HG03469 (cell line): ENCODE data around the gene NKD1.
"Not testable (repeated sequence)": the region's sequence is repeated elsewhere in the genome, so short reads cannot be mapped to it uniquely, and the experiment has no call there.

Experiments
- ATAC-seq: cut with Tn5 transposase; IDR thresholded peaks from one replicate; pipeline ENCODE4 v1.9.1; 2021; ENCODE audit warnings: mild to moderate bottlenecking, moderate library complexity, moderate number of reproducible peaks; ENCODE audit not compliant: unreplicated experiment

Gene NKD1, protein sequence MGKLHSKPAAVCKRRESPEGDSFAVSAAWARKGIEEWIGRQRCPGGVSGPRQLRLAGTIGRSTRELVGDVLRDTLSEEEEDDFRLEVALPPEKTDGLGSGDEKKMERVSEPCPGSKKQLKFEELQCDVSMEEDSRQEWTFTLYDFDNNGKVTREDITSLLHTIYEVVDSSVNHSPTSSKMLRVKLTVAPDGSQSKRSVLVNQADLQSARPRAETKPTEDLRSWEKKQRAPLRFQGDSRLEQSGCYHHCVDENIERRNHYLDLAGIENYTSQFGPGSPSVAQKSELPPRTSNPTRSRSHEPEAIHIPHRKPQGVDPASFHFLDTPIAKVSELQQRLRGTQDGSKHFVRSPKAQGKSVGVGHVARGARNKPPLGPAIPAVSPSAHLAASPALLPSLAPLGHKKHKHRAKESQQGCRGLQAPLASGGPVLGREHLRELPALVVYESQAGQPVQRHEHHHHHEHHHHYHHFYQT

DNA sequence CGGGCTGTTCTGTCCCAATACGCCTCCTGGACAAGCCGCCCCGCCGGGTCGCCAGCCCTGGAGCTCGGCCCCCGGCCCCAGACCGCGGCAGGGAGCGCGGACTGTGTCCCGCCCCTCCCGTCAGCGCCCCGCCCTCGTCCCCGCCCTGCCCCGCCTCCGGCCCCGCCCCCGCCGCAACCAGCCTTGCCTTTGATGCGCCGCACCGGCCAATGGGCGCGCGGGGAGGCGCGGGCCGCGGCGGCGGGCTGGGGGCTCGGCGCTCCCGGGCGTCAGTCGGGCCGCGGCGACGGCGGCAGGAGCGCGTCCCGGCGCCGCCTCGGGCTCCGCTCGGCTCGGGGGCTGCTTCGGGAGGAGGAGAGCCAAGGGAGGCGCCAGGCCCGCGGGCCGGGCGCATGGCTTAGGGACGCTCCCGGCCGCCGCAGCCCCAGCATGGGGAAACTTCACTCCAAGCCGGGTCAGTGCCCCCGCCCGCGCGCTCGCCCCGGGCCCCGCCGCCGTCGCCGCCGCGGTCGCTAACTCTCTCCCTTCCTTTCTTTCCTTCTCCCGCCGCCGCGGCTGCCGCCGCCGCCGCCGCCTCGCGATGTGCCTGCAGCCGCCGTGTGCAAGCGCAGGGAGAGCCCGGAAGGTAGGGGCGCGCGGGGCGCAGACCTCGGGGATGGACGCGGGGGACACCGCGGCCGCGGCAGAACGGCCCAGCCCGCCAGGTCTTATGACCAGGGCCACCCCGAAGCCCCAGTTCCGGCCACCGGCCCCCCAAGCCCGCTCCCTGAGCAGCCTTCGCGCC lies at the start of gene NKD1:
Gene NKD1 (plus strand): TSS at position 272 of the 784 bp plus-strand sequence. CDS start 158 bp downstream, at position 430.
- peak; percentile 39 for ATAC-seq

DNA sequence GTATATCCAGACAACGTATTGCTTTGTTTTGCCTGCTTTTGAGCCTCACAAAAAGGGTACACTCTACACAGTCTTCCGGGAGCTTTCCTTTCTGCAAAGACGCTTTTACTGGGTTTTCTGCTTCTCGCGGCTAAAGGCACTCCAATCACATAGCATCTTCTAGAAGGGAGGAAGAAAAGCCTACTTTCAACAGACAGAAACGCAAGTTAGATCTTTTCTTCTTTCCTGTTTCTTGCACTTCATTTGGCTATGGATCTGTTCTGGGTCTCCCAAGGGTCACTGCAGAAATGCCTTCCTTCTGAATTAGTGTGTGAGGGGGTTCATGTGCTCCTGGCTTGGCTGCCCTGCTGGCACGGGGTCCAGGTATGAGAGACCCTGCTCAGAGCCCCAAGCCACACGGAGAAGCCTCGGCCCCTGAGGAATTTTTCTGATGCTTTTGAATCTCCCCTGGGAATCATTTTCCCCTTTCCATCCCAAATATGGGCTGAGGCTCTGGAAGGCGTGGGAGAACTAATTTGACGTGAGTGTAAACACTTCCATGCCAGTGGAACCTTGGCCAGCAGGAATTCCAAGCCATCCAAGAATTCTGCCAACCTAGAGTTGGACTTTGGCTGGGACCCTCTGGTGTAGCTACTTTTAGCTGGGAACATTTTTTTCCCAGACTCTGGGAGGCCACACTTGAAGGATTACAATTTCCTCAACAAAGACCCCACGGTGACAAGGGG lies 49.6 kb upstream of the NKD1 start:
- ATAC-seq: no peak

- ATAC-seq: no peak
These were observed 48.9 kb upstream of the NKD1 start for GRCh38 chr16:50499254-50499653.

- no peak for ATAC-seq
These were observed 47.9 kb upstream of the NKD1 start for GRCh38 chr16:50500171-50500874.

DNA sequence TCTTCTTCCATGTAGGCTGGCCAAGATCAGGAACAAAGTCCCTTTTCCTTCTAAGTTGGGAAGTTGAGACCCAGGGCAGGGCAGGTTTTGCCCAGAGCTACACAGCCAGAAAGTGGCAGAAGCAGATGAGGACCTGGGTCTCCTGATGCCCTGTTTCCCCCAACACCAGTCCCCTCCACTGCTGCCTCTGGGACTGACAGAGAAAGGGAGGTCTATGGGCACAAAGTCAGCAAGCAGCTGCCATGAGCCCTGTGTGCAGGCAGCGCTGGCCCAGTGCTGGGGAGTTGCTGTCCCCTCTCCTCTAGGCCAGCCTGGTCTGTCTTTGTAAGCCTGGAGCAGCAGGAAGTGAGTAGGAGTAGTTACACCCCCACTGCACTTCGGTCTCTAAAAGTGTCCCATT lies 46.9 kb upstream of the NKD1 start:
- no peak for ATAC-seq

- no peak for ATAC-seq
These were observed 46.1 kb upstream of the NKD1 start for GRCh38 chr16:50501986-50502615.

GRCh38 chr16:50502616-50503011 lies 45.6 kb upstream of the NKD1 start:
- ATAC-seq: no peak

GRCh38 chr16:50503868-50504531 lies 44.2 kb upstream of the NKD1 start:
- ATAC-seq: not testable (repeated sequence)

- no peak for ATAC-seq
These were observed 43.1 kb upstream of the NKD1 start for GRCh38 chr16:50505115-50505514.

DNA sequence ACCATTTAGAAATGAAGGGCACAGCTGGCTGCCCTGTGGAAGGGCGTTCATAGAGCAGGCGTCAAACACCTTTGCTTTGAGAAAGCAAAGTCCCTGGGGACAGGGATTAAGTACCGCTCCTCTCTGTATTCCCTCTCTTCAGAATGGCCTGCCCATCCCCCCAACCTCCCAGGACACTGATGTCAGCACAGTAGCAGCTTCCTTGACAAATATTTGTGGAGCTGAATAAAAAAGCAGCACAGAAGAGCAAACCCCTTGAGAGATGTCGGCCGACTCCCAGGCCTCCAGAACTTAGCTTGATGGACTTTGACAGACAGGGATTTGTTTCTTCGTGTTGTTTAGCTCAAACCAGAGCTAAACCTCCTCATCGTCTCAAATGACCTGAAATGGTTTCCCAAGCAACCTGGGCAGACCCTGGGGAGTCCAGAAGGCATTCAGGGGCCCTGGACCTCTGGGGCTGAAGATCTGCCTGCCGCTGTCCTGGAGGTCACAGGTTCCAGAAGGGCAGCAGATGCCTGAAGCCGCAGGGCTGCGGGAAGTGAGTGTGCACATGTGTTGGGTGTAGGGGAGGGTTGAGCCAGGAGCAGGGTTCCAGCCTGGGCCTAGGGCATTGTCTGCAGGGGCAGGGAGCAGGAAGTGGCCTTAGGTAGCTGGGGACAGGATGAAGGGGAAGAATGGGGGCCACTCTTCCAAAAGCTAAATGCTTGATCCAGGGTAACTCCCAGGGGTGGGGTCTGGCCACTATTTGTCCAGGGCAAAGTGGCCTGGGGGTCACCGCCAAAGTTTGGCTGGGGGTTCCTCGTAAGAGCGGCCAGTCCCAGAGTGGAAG lies 42.3 kb upstream of the NKD1 start:
- no peak for ATAC-seq

- no peak for ATAC-seq
These were observed 41.7 kb upstream of the NKD1 start for GRCh38 chr16:50506543-50506937.

DNA sequence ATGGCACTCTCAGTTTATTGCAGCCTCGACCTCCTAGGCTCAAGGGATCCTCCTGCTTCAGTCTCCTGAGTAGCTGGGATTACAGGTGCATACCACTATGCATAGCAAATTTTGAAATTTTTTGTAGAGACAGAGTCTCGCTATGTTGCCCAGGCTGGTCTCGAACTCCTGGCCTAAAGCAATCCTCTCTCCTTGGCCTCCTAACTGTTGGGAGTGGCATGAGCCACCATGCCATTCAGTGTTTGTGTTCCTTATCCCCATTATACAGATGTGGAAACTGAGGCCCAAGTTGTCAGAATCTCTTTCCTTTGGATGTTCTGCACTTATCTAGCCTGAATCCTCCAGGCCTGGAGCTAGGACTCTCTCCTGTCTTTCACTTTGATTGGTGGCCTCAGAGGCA lies 40.8 kb upstream of the NKD1 start:
- no peak for ATAC-seq

DNA sequence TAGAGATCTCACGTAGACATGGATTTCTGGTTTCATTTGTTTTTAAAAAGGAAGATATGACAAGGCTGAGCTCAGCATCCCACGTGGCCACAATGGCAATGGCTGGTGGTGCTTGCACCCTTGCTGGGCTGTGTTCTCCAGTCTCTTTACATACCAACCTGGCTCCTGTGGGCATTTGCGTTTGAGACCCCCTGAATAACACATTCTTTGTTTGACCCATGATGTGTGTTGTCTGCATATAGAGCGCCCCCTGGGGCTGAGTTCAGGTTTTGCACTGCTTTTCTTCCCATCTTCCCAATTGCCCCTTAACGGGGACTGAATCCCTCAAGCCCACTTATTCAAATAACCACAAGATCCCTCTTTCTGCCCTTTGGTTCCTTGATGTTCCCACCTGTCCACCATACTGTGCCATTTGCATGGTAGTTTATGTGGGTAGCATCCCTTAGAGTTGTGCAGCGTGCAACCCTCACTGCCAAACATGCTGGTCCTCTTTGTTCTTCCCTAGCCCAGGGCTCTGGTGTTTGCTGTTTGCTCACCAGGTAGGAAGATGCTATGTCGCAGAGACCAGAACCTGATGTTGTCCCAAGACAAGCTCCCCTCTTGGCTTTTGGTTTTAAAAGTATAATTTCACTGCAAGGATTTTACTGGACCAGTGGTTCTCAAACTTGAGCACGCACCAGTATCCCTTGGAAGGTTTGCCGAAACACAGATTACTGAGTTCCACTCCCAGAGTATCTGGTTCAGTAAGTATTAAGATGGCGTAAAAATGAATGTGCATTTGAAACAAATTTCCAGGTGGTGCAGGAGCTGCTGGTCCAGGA lies 38.5 kb upstream of the NKD1 start:
- ATAC-seq: no peak

DNA sequence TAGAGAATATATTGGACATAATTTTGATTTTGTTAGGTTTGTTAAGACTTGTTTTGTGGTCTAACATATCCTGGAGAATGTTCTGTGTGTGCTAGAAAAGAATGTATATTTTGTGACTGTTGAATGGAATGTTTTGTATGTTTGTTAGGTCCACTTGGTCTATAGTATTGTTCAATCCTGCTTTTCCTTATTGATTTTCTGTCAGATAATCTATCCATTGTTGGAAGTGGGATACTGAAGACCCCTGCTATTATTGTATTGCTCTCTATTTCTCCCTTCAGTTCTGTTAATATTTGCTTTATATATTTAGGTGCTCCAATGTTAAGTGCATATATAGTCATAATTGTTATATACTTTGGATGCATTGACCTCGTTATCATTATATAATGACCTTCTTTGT lies 33.0 kb upstream of the NKD1 start:
- no peak for ATAC-seq

- no peak for ATAC-seq
These were observed 31.8 kb upstream of the NKD1 start for GRCh38 chr16:50516401-50516800.

DNA sequence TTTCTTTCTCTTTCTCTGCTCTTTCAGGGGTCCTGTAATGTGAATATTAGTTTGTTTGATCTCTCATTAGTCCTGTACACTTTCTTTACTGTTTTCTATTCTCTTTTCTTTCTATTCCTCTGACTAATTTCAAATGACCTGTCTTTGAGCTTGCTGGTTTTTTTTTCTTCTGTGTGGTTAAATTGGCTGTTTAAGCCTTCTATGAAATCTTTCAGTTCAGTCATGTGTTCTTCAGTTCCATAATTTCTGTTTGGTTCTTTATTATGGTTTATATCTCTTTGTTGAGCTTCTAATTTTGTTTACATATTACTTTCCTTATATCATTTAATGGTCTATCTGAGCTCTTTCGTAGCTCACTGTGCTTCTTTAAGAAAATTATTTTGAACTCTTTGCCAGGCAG lies 31.3 kb upstream of the NKD1 start:
- no peak for ATAC-seq

DNA sequence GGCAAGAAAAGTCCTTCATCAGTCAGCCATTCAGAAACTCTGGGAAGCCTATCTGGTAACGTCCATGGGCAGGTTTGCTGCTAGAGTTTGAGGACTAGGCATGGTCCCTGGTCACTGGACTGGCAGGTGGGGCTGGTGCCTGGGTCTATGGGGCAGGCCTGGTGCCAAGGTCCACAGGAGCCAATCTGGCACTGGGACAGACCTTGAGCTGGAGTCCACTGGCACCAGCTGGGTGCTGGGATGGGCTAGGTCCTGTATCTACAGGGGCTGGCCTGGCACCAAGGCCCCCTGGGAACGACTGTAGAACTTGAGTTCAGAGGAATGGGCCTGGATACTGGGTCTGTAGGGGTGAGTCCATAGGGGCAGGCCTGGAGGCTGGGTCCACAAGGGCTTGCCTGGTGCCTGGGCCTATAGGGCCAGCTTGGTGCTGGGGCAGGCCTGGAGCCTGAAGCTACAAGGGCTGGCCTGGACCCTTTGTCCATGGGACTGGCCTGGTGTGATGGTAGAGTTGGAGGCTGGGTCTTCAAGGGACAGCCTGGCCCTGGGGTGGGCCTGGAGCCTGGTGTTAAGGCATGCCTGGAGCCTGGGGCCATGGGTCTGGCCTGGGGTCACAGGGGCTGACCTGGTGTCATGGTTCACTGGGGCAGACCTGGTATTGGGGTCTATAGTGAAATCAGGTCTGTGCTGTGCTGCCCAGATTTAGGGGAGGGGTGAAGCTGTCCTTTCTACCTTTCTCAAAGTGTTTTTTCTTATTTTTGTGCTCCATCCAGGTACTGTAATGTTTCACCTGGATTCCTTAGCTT lies 30.5 kb upstream of the NKD1 start:
- no peak for ATAC-seq
